Fibroblast of lung (primary cell): ENCODE measurements around the gene AATF. TPM values are rescaled to one million over a fixed set of nuclear protein-coding genes. Genes with fewer than 3 reads are reported as not detected.

Experiments used
- DNase-seq, 2 donors: peaks; one replicate each; pipeline versions ENCODE4 v3.0.0 to v3.0.0-alpha.2; 2010; ENCODE audit warnings: low read depth in 2 of 2
- H2AFZ ChIP-seq: 2 replicates; pipeline ENCODE4 v1.5.1; 2012; ENCODE audit warnings: low read length, control low read depth, inconsistent platforms
- H3K27ac ChIP-seq: 2 replicates; pipeline ENCODE4 v1.5.1; 2011; ENCODE audit warnings: low read length, control low read depth; ENCODE audit not compliant: insufficient read depth
- H3K27me3 ChIP-seq: 2 replicates; pipeline ENCODE4 v1.5.1; 2011; ENCODE audit warnings: mild to moderate bottlenecking, low read length; ENCODE audit not compliant: control insufficient read depth, insufficient read depth
- H3K36me3 ChIP-seq: 2 replicates; pipeline ENCODE4 v1.5.1; 2011; ENCODE audit warnings: low read length; ENCODE audit not compliant: control insufficient read depth, insufficient read depth
- H3K4me1 ChIP-seq: 2 replicates; pipeline ENCODE4 v1.5.1; 2011; ENCODE audit warnings: low read length; ENCODE audit not compliant: control insufficient read depth, insufficient read depth; ENCODE audit errors: extremely low read depth
- H3K4me2 ChIP-seq: 2 replicates; pipeline ENCODE4 v1.5.1; 2011; ENCODE audit warnings: low read length, control low read depth; ENCODE audit not compliant: insufficient read depth; ENCODE audit errors: extremely low read depth
- H3K4me3 ChIP-seq, 4 experiments: fragments of 200-600 bp in 1 of 4; sonication (generic) in 1 of 4; replicated peaks in 1 of 4; 2 replicates each; pipeline ENCODE4 v1.5.1; 2011 to 2016; ENCODE audit warnings: low read length in 4 of 4, low read depth in 3 of 4, mild to moderate bottlenecking in 3 of 4, control low read depth in 2 of 4, inconsistent platforms in 1 of 4, mixed read lengths in 1 of 4; ENCODE audit not compliant: insufficient read depth in 1 of 4; ENCODE audit errors: control extremely low read depth in 1 of 4
- H3K79me2 ChIP-seq: 2 replicates; pipeline ENCODE4 v1.5.1; 2012; ENCODE audit warnings: mild to moderate bottlenecking, low read length, inconsistent platforms; ENCODE audit not compliant: control insufficient read depth, insufficient read depth
- H3K9ac ChIP-seq: 2 replicates; pipeline ENCODE4 v1.5.1; 2011; ENCODE audit warnings: mild to moderate bottlenecking, low read length, control low read depth; ENCODE audit not compliant: insufficient read depth
- H3K9me3 ChIP-seq: 2 replicates; pipeline ENCODE4 v1.5.1; 2012; ENCODE audit warnings: low read depth, low read length; ENCODE audit not compliant: control insufficient read depth, insufficient read depth
- H4K20me1 ChIP-seq: 2 replicates; pipeline ENCODE4 v1.5.1; 2011; ENCODE audit warnings: low read length; ENCODE audit not compliant: control insufficient read depth, insufficient read depth; ENCODE audit errors: extremely low read depth
- CTCF ChIP-seq, 2 donors: IDR thresholded peaks in 1 of 2; conservative IDR thresholded peaks in 1 of 2; 1 replicate in 1 of 2; 2 replicates in 1 of 2; pipeline ENCODE4 v1.5.1; 2011 to 2012; ENCODE audit warnings: low read length in 2 of 2, control low read depth in 1 of 2, inconsistent platforms in 1 of 2, low read depth in 1 of 2, mild to moderate bottlenecking in 1 of 2
- EZH2 ChIP-seq: IDR thresholded peaks from 2 replicates; pipeline ENCODE4 v1.5.1; 2012; ENCODE audit warnings: low read length, control low read depth, mild to moderate bottlenecking; ENCODE audit errors: missing control alignments
- polyA plus RNA-seq, 2 donors: library from polyadenylated mRNA; depleted of rRNA in 1 of 2; stranded (reverse) in 1 of 2; unstranded in 1 of 2; fragments of >200 nt; gene quantifications; 2 replicates each; pipeline ENCODE4 v1.2.1, GENCODE V29; 2011 to 2012; ENCODE audit warnings: missing spikeins in 1 of 2
- total RNA-seq: library from RNA; depleted of rRNA; stranded (reverse); fragments of >200 nt; gene quantifications from 2 replicates; pipeline ENCODE4 v1.2.1, GENCODE V29; 2014

AATF gene
- total and polyA plus RNA-seq, 2 donors (not counting 1 experiment from before 2014, with no cell fraction given): 11.9 to 30.7 TPM

GRCh38 chr17:37060094-37060493 is 111.3 kb downstream of the AATF start:
- H3K9me3 ChIP-seq: no peaks in the 10 kb centered on the region
- H3K27ac ChIP-seq: no peak overlapping the region
- no peak for DNase-seq
- H3K4me3 ChIP-seq: no peak overlapping the region
- no peaks in the 10 kb centered on the region for H4K20me1 ChIP-seq
- no peak for TF ChIP-seq EZH2
- TF ChIP-seq CTCF (conservative IDR thresholded peaks at IDR 0.05 in 1 of 2, IDR thresholded peaks at IDR 0.05 in 1 of 2; ENCODE audit: low read depth in 1 of 2, low read length in 2 of 2): no peak
- no peaks in the 10 kb centered on the region for H3K36me3 ChIP-seq
- H3K4me2 ChIP-seq: no peak overlapping the region
- H3K27me3 ChIP-seq: peaks cover 6% of the 10 kb centered on the region
- H3K79me2 ChIP-seq: no peaks in the 10 kb centered on the region
- H3K9ac ChIP-seq: no peak overlapping the region
- H3K4me1 ChIP-seq: no peaks in the 10 kb centered on the region
- no peak overlapping the region for H2AFZ ChIP-seq

GRCh38 chr17:37060928-37061327 is 112.2 kb downstream of the AATF start:
- Histone ChIP-seq H3K9me3 (no peaks in the 10 kb centered on the region), H3K4me1 (no peaks in the 10 kb centered on the region), H3K79me2 (no peaks in the 10 kb centered on the region), H3K4me2 (no peak overlapping the region), H3K27ac (no peak overlapping the region), H3K36me3 (no peaks in the 10 kb centered on the region), H3K9ac (no peak overlapping the region), H4K20me1 (no peaks in the 10 kb centered on the region), H2AFZ (no peak overlapping the region), H3K4me3 (no peak overlapping the region), H3K27me3 (peaks cover 9% of the 10 kb centered on the region)
- no peak for DNase-seq
- no peak for TF ChIP-seq CTCF (conservative IDR thresholded peaks at IDR 0.05 in 1 of 2, IDR thresholded peaks at IDR 0.05 in 1 of 2; ENCODE audit: low read depth in 1 of 2, low read length in 2 of 2)
- TF ChIP-seq EZH2: no peak

GRCh38 chr17:37062021-37062420 is 113.3 kb downstream of the AATF start:
- H2AFZ ChIP-seq: no peak overlapping the region
- no peak overlapping the region for H3K4me3 ChIP-seq
- H3K4me2 ChIP-seq: no peak overlapping the region
- no peaks in the 10 kb centered on the region for H3K36me3 ChIP-seq
- no peaks in the 10 kb centered on the region for H3K9me3 ChIP-seq
- TF ChIP-seq CTCF (conservative IDR thresholded peaks at IDR 0.05 in 1 of 2, IDR thresholded peaks at IDR 0.05 in 1 of 2; ENCODE audit: low read depth in 1 of 2, low read length in 2 of 2) (no peak), EZH2 (no peak)
- H3K27ac ChIP-seq: no peak overlapping the region
- no peaks in the 10 kb centered on the region for H4K20me1 ChIP-seq
- no peak overlapping the region for H3K9ac ChIP-seq
- no peaks in the 10 kb centered on the region for H3K79me2 ChIP-seq
- H3K27me3 ChIP-seq: peaks cover 11% of the 10 kb centered on the region
- H3K4me1 ChIP-seq: no peaks in the 10 kb centered on the region
- no peak for DNase-seq
